ENCODE data around the gene THPO. TPM values are rescaled to one million over a fixed set of nuclear protein-coding genes. Genes with fewer than 3 reads are reported as not detected.

THPO gene
- total and polyA plus RNA-seq, 10 of the 15 experiments (the other 5 are each of a cell fraction or from before 2014, with no cell fraction given), result not detected

DNA sequence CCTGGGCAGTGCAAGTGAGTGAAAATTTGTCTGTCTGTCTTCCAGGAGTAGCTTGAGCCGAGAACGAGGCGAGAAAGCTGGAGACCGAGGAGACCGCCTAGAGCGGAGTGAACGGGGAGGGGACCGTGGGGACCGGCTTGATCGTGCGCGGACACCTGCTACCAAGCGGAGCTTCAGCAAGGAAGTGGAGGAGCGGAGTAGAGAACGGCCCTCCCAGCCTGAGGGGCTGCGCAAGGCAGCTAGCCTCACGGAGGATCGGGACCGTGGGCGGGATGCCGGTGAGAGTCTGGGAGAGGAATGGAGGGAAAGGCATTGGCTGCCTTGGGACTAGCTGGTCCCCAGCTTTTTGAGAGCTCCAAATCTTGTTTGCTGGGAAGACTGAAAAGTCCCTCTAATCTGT lies 50.8 kb downstream of the THPO start (continued):
- TF ChIP-seq, protein P1, sequence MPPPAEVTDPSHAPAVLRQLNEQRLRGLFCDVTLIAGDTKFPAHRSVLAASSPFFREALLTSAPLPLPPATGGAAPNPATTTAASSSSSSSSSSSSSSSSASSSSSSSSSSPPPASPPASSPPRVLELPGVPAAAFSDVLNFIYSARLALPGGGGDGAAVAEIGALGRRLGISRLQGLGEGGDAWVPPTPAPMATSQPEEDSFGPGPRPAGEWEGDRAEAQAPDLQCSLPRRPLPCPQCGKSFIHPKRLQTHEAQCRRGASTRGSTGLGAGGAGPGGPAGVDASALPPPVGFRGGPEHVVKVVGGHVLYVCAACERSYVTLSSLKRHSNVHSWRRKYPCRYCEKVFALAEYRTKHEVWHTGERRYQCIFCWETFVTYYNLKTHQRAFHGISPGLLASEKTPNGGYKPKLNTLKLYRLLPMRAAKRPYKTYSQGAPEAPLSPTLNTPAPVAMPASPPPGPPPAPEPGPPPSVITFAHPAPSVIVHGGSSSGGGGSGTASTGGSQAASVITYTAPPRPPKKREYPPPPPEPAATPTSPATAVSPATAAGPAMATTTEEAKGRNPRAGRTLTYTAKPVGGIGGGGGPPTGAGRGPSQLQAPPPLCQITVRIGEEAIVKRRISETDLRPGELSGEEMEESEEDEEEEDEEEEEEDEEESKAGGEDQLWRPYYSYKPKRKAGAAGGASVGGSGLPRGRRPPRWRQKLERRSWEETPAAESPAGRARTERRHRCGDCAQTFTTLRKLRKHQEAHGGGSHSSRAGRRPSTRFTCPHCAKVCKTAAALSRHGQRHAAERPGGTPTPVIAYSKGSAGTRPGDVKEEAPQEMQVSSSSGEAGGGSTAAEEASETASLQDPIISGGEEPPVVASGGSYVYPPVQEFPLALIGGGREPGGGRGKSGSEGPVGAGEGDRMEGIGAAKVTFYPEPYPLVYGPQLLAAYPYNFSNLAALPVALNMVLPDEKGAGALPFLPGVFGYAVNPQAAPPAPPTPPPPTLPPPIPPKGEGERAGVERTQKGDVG (CRISPR knock-in tag; IDR thresholded peaks at IDR 0.05), result no peak

DNA sequence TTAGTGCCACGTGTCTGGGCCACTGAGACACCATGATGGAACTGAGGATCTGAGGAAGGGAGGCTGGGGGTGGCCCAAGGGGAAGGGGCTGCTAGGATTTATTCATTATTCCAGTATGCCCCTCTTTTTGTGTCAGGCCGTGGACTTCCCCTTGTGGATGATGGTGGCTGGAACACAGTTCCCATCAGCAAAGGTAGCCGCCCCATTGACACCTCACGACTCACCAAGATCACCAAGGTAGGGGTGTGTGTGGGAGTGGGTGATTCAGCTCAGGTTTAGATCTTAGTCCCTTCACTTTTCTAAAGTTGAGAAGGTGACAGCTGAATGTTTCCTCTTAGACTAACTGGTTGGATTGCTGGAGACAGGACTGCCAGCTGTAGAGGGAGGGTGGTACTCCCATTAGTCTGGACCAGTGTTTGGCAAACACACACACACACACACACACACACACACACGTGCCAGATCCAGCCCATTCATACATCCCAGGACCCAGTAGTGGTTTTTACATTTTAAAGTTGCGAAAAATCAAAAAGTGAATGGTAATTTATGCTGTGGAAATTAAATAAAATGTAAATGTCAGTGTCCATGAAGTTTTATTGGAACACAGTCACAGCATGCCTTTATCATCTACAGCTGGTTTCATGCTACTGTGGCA lies 52.2 kb downstream of the THPO start:
- no peak overlapping the region for H3K27ac ChIP-seq (ENCODE audit: control insufficient read depth, insufficient read depth)
- no peak overlapping the region for H3K4me2 ChIP-seq (ENCODE audit: control insufficient read depth, insufficient read depth)
- POLR2A ChIA-PET, result interaction anchor here (0.7 kb wide), 1 partner anchor 139 kb away, joined by 3 read pairs; no protein-coding TSS in a partner anchor
- FAIRE-seq, result no peak
- WGBS (ENCODE audit: insufficient coverage, insufficient replicate concordance, low lambda C conversion rate, missing lambda C conversion rate), result 98% methylated on average over 5 of the region's 6 CpGs
- H3K4me3 ChIP-seq, result no peak overlapping the region
- H3K9me3 ChIP-seq (replicated peaks; ENCODE audit: control insufficient read depth, insufficient read depth, low read length), result no peaks in the 10 kb centered on the region
- no peaks in the 10 kb centered on the region for H3K4me1 ChIP-seq (ENCODE audit: control insufficient read depth, insufficient read depth, low read length)
- BruUV-seq (replicated peaks), result no TSS peak
- intact Hi-C loops (cut with micrococcal nuclease; ENCODE audit: unreplicated experiment), result no loop called here
- ATAC-seq, result no peak
- in situ Hi-C loops (cut with MboI), result no loop called here
- H3K79me2 ChIP-seq (ENCODE audit: control insufficient read depth, insufficient read depth, low read length), result no peaks in the 10 kb centered on the region; the same call in 1 of the 2 replicates
- DNase-seq (ENCODE audit: low read depth, low spot score), result no peak
- H3K27me3 ChIP-seq (replicated peaks in 1 of 2; ENCODE audit: control insufficient read depth in 2 of 2, insufficient read depth in 2 of 2, low read length in 1 of 2), result no peaks in the 10 kb centered on the region
- SMC1A ChIA-PET (ENCODE audit: uncharacterized antibody, unreplicated experiment), result interaction anchor here (1.9 kb wide), 1 partner anchor 9 kb away, joined by 4 read pairs; no protein-coding TSS in a partner anchor
- H2AFZ ChIP-seq (ENCODE audit: control insufficient read depth, low read depth, low read length), result no peak overlapping the region
- H3K9ac ChIP-seq (ENCODE audit: control insufficient read depth, insufficient read depth, low read length), result no peak overlapping the region
- H3K36me3 ChIP-seq (ENCODE audit: control insufficient read depth in 2 of 2, insufficient read depth in 2 of 2, low read length in 1 of 2), result peaks cover 60 to 77% of the 10 kb centered on the region in 2 experiments
- H4K20me1 ChIP-seq (ENCODE audit: control insufficient read depth, insufficient read depth), result no peaks in the 10 kb centered on the region; the same call in none of the 2 replicates
- RAD21 ChIA-PET (ENCODE audit: unreplicated experiment), result no interaction called here
- CTCF ChIA-PET, result interaction anchor here (1.8 kb wide), 1 partner anchor 28 kb away, joined by 6 read pairs; no protein-coding TSS in a partner anchor
- no peak for TF ChIP-seq RCOR1 (conservative IDR thresholded peaks at IDR 0.05; ENCODE audit: low read depth, low read length)
- 0 out of 2 replicates have a peak, but pooled peaks have one; percentile 19 for TF ChIP-seq ZBED1 (IDR thresholded peaks at IDR 0.05; ENCODE audit: borderline replicate concordance)
- 0 out of 2 replicates have a peak, but pooled peaks have one; percentile 18 for TF ChIP-seq POLR2AphosphoS5 (IDR thresholded peaks at IDR 0.05; ENCODE audit: low read length)
